ENCODE measurements around the gene MLLT10.
A peak's percentile ranks its signal among the peaks of the same experiment; 100 is the strongest.

The MLLT10 gene

GRCh38 chr10:21749788-21750187, 215.8 kb downstream of the MLLT10 start:
- no peak for DNase-seq

- DNase-seq = no peak
These were observed 216.4 kb downstream of the MLLT10 start for GRCh38 chr10:21750424-21750823.

- no peak for DNase-seq
These were observed 217.6 kb downstream of the MLLT10 start for GRCh38 chr10:21751341-21752310.

- DNase-seq = no peak
These were observed 219.7 kb downstream of the MLLT10 start for GRCh38 chr10:21753497-21754270.

GRCh38 chr10:21754410-21755011, 220.5 kb downstream of the MLLT10 start:
- no peak for DNase-seq

- DNase-seq = no peak
These were observed 222.7 kb downstream of the MLLT10 start for GRCh38 chr10:21756707-21757106.

GRCh38 chr10:21757185-21757901, 223.3 kb downstream of the MLLT10 start:
- DNase-seq = peak; percentile 45

GRCh38 chr10:21758239-21758638, 224.2 kb downstream of the MLLT10 start:
- no peak for DNase-seq

- DNase-seq = no peak
These were observed 224.7 kb downstream of the MLLT10 start for GRCh38 chr10:21758696-21759095.

- no peak for DNase-seq
These were observed 225.2 kb downstream of the MLLT10 start for GRCh38 chr10:21759232-21759631.

- no peak for DNase-seq
These were observed 226.3 kb downstream of the MLLT10 start for GRCh38 chr10:21760332-21760731.

- no peak for DNase-seq
These were observed 230.6 kb downstream of the MLLT10 start for GRCh38 chr10:21764466-21765189.

- DNase-seq = no peak
These were observed 235.0 kb downstream of the MLLT10 start for GRCh38 chr10:21769041-21769440.

GRCh38 chr10:21771219-21771618, 237.2 kb downstream of the MLLT10 start:
- no peak for DNase-seq

GRCh38 chr10:21776883-21777282, 242.9 kb downstream of the MLLT10 start:
- DNase-seq = no peak

GRCh38 chr10:21791276-21791675, 257.2 kb downstream of the MLLT10 start:
- no peak for DNase-seq
